K562 (cell line): Measurements from ENCODE around the gene ITPR2. TPM values are rescaled to one million over a fixed set of nuclear protein-coding genes. Genes with fewer than 3 reads are reported as not detected.

Experiments used
- ATAC-seq: fragments of 200-7000 bp; cut with Tn5 transposase; 3 replicates; pipeline ENCODE4 v1.9.1; 2020; ENCODE audit warnings: moderate library complexity
- BruUV-seq: library from RNA; stranded (reverse); fragments of 400-500 nt; replicated peaks from 2 replicates; lab custom pipeline; 2021; lab: Mats Ljungman, UMichigan
- CTCF ChIA-PET: fragments of 300-600 bp; formaldehyde crosslinking; extraction: SDS; loops from one replicate; lab custom pipeline; 2021; ENCODE audit warnings: low intra/inter-chr PET ratio; lab: Yijun Ruan, JAX
- POLR2A ChIA-PET: fragments of 300-600, 350-650 bp; sonication (Branson Sonifier 250); formaldehyde crosslinking; extraction: SDS; loops from one replicate; lab custom pipeline; 2021; ENCODE audit warnings: antibody characterized with exemption, inconsistent platforms; lab: Yijun Ruan, JAX
- DNase-seq, 4 experiments: peaks; one replicate each; pipeline versions ENCODE4 v3.0.0 to v3.0.0-alpha.2; 2011 to 2018; ENCODE audit warnings: low spot score in 3 of 4, mixed read lengths in 3 of 4; ENCODE audit errors: extremely low read depth in 1 of 4
- FAIRE-seq: peaks from 2 replicates; lab custom pipeline; 2011; peaks lifted over from hg19 to GRCh38; lab: Jason Lieb, UNC
- H2AFZ ChIP-seq: 2 replicates; pipeline ENCODE4 v1.6.0; 2011; ENCODE audit warnings: low read depth, low read length, control low read depth, inconsistent platforms
- H3K27ac ChIP-seq: fragments of 200-600 bp; 3 replicates; pipeline ENCODE4 v1.8.0; 2011; ENCODE audit warnings: low read depth, mild to moderate bottlenecking, control low read depth, inconsistent platforms, low read length, moderate library complexity, mixed read lengths; ENCODE audit errors: extremely low read depth
- H3K27me3 ChIP-seq, 2 experiments: fragments of 300-600 bp in 1 of 2; 2 replicates in 1 of 2; 3 replicates in 1 of 2; pipeline versions ENCODE4 v1.6.0 to v1.8.0; 2011; ENCODE audit warnings: inconsistent platforms in 2 of 2, low read length in 2 of 2, mild to moderate bottlenecking in 1 of 2, mixed read lengths in 1 of 2, moderate library complexity in 1 of 2; ENCODE audit not compliant: control insufficient read depth in 2 of 2, insufficient read depth in 2 of 2
- H3K36me3 ChIP-seq: fragments of 300-600 bp; 3 replicates; pipeline ENCODE4 v1.8.0; 2011; ENCODE audit warnings: mild to moderate bottlenecking, low read length, inconsistent platforms; ENCODE audit not compliant: control insufficient read depth, insufficient read depth
- H3K4me1 ChIP-seq, 2 experiments: fragments of 200-600 bp in 1 of 2; replicated peaks in 1 of 2; 2 replicates in 1 of 2; 3 replicates in 1 of 2; pipeline versions ENCODE4 v1.5.1 to v1.8.0; 2011; ENCODE audit warnings: inconsistent platforms in 2 of 2, low read length in 2 of 2, mild to moderate bottlenecking in 1 of 2, mixed read lengths in 1 of 2, moderate library complexity in 1 of 2; ENCODE audit not compliant: control insufficient read depth in 2 of 2, insufficient read depth in 2 of 2
- H3K4me2 ChIP-seq: 2 replicates; pipeline ENCODE4 v1.6.1; 2011; ENCODE audit warnings: low read length, control low read depth, inconsistent platforms, mixed read lengths; ENCODE audit not compliant: insufficient read depth
- H3K4me3 ChIP-seq: fragments of 200-600 bp; sonication (generic), shearing (Covaris generic); 2 replicates; pipeline ENCODE4 v1.5.1; 2016; ENCODE audit warnings: control low read depth, inconsistent platforms
- H3K79me2 ChIP-seq: fragments of 200-600 bp; 3 replicates; pipeline ENCODE4 v1.8.0; 2011; ENCODE audit warnings: low read length, inconsistent platforms; ENCODE audit not compliant: control insufficient read depth, insufficient read depth
- H3K9ac ChIP-seq, 2 experiments: 2 replicates each; pipeline versions ENCODE4 v1.6.0 to v1.6.1; 2011; ENCODE audit warnings: low read depth in 2 of 2, low read length in 2 of 2, control low read depth in 1 of 2, inconsistent platforms in 1 of 2, mild to moderate bottlenecking in 1 of 2, mixed read lengths in 1 of 2; ENCODE audit not compliant: insufficient read depth in 1 of 2
- H3K9me1 ChIP-seq: one replicate; pipeline ENCODE4 v1.6.0; 2011; ENCODE audit warnings: inconsistent platforms, mild to moderate bottlenecking, low read length, moderate library complexity; ENCODE audit not compliant: control insufficient read depth, insufficient read depth
- H3K9me3 ChIP-seq: replicated peaks from 2 replicates; pipeline ENCODE4 v1.5.1; 2011; ENCODE audit warnings: low read depth, low read length, inconsistent platforms; ENCODE audit not compliant: control insufficient read depth, insufficient read depth
- H4K20me1 ChIP-seq: replicated peaks from 2 replicates; pipeline ENCODE4 v1.6.1; 2011; ENCODE audit warnings: low read length, inconsistent platforms, mixed read lengths; ENCODE audit not compliant: control insufficient read depth, insufficient read depth
- BRCA1 ChIP-seq, 2 experiments: fragments of 450-650 bp in 1 of 2; sonication (generic) in 1 of 2; formaldehyde crosslinking in 1 of 2; IDR thresholded peaks; 2 replicates each; pipeline versions ENCODE4 v1.5.0 to v1.6.1; 2017 to 2020; ENCODE audit warnings: mild to moderate bottlenecking in 1 of 2, missing genetic modification reagents in 1 of 2
- CHCHD3 ChIP-seq: fragments of 250-450 bp; sonication (Bioruptor Pico); IDR thresholded peaks from 2 replicates; pipeline ENCODE4 v2.1.2; 2022; ENCODE audit warnings: mild to moderate bottlenecking
- COPS2 ChIP-seq: fragments of 450-650 bp; conservative IDR thresholded peaks from 2 replicates; pipeline ENCODE4 v1.6.1; 2016; ENCODE audit warnings: mild to moderate bottlenecking, moderate library complexity
- E2F8 ChIP-seq: fragments of 450-650 bp; IDR thresholded peaks from 2 replicates; pipeline ENCODE4 v1.7.1; 2018; ENCODE audit warnings: mild to moderate bottlenecking, low read depth; ENCODE audit not compliant: partially characterized antibody
- FOXM1 ChIP-seq, 2 experiments: fragments of 450-650 bp in 1 of 2; sonication (generic) in 1 of 2; formaldehyde crosslinking in 1 of 2; IDR thresholded peaks; 2 replicates each; pipeline versions ENCODE4 v1.6.1 to v1.9.0; 2017 to 2022; ENCODE audit warnings: low read depth in 2 of 2, mild to moderate bottlenecking in 2 of 2, missing genetic modification reagents in 1 of 2, moderate library complexity in 1 of 2
- GTF2A2 ChIP-seq: IDR thresholded peaks from 2 replicates; pipeline ENCODE4 v1.6.1; 2016; ENCODE audit warnings: mild to moderate bottlenecking, missing genetic modification characterization, missing compliant biosample characterization
- LCOR ChIP-seq: sonication (generic); formaldehyde crosslinking; IDR thresholded peaks from 2 replicates; pipeline ENCODE4 v1.8.0; 2022; ENCODE audit warnings: mild to moderate bottlenecking, missing genetic modification reagents
- MCM7 ChIP-seq, 2 experiments: fragments of 450-650 bp; IDR thresholded peaks; 2 replicates each; pipeline ENCODE4 v1.6.1; 2016 to 2018
- SPI1 ChIP-seq: IDR thresholded peaks from 2 replicates; pipeline ENCODE4 v1.6.1; 2011; ENCODE audit warnings: low read depth, low read length, control low read depth, borderline replicate concordance
- SRF ChIP-seq, 2 experiments: fragments of 250-450, 450-650 bp in 1 of 2; sonication (Bioruptor Pico) in 1 of 2; sonication (generic) in 1 of 2; formaldehyde crosslinking; IDR thresholded peaks; 2 replicates each; pipeline versions ENCODE4 v1.5.0 to v1.5.1; 2020 to 2022; ENCODE audit warnings: mild to moderate bottlenecking in 1 of 2, missing genetic modification reagents in 1 of 2
- TEAD4 ChIP-seq, 2 experiments: sonication (generic) in 1 of 2; formaldehyde crosslinking in 1 of 2; IDR thresholded peaks; 2 replicates each; pipeline versions ENCODE4 v1.6.1 to v1.8.0; 2012 to 2022; ENCODE audit warnings: borderline replicate concordance in 1 of 2, inconsistent platforms in 1 of 2, low read length in 1 of 2, mild to moderate bottlenecking in 1 of 2, missing genetic modification reagents in 1 of 2
- ZHX1 ChIP-seq: fragments of 150-350 bp; conservative IDR thresholded peaks from 2 replicates; pipeline ENCODE4 v1.6.1; 2014; ENCODE audit warnings: low read length
- ZNF655 ChIP-seq: fragments of 250-450 bp; sonication (Bioruptor Pico); IDR thresholded peaks from 2 replicates; pipeline ENCODE4 v1.5.0; 2021
- ZNF77 ChIP-seq: fragments of 250-450 bp; sonication (Bioruptor Pico); IDR thresholded peaks from 2 replicates; pipeline ENCODE4 v1.5.0; 2020
- ZNF79 ChIP-seq: fragments of 250-450 bp; sonication (Bioruptor Pico); IDR thresholded peaks from 2 replicates; pipeline ENCODE4 v1.4.0; 2020; ENCODE audit warnings: low read depth, mild to moderate bottlenecking, moderate library complexity
- WGBS: fragments of 100-300 bp; shearing (Covaris generic); methylation state at CpG from one replicate; pipeline ENCODE4 v1.1.6; 2016; ENCODE audit warnings: low coverage, mixed read lengths; ENCODE audit not compliant: insufficient coverage; ENCODE audit errors: missing lambda C conversion rate; 5-methylcytosine and 5-hydroxymethylcytosine counted together
- in situ Hi-C: fragments of 300-500 bp; cut with MboI; formaldehyde crosslinking; loops from 4 replicates; pipeline ENCODE4 v1.15.0; 2018; ENCODE audit warnings: inconsistent platforms, mixed read lengths
- intact Hi-C: fragments of 100-400 bp; cut with micrococcal nuclease; formaldehyde crosslinking; loops from 2 replicates; pipeline ENCODE4 v1.14.2; 2022
- polyA plus RNA-seq, 8 experiments: library from polyadenylated mRNA; depleted of rRNA in 4 of 8; stranded (reverse) in 5 of 8; unstranded in 3 of 8; fragments of >200 nt; fragmentation: Nextera tagmentation in 2 of 8; fragmentation: Illumina TruSeq in 1 of 8; extraction: Ambion mirVana in 2 of 8; extraction: Trizol in 1 of 8; gene quantifications; 2 replicates each; pipeline versions ENCODE4 v1.2.1 to v1.2.3, GENCODE V29; 2011 to 2014; ENCODE audit warnings: inconsistent platforms in 1 of 8, missing spikeins in 1 of 8
- total RNA-seq, 7 experiments: library from RNA; depleted of rRNA in 6 of 7; stranded (reverse); fragments of >200 nt in 6 of 7; fragmentation: Illumina TruSeq in 2 of 7; extraction: Trizol in 2 of 7; gene quantifications; 2 replicates each; pipeline versions ENCODE4 v1.2.1 to v1.2.3, GENCODE V29; 2011 to 2021; ENCODE audit warnings: low replicate concordance in 1 of 7

ITPR2 gene
- total and polyA plus RNA-seq, 9 of the 15 experiments (the other 6 are each of a cell fraction or from before 2014, with no cell fraction given), result 0.21 to 3.3 (median 0.95) TPM

- no peak overlapping the region for H3K4me2 ChIP-seq
- no TSS peak for BruUV-seq
- no peaks in the 10 kb centered on the region; a peak in 1 of 5 replicates for H3K27me3 ChIP-seq
- WGBS, result 0% methylated on average over 1 of the region's 1 CpG
- DNase-seq (no peak), ATAC-seq (no peak), FAIRE-seq (no peak)
- H2AFZ ChIP-seq, result no peak overlapping the region
- no peaks in the 10 kb centered on the region for H3K36me3 ChIP-seq
- no peaks in the 10 kb centered on the region for H4K20me1 ChIP-seq
- in situ Hi-C loops (no loop called here), intact Hi-C loops (no loop called here)
- no peak overlapping the region for H3K9ac ChIP-seq
- no peaks in the 10 kb centered on the region for H3K4me1 ChIP-seq
- POLR2A ChIA-PET, result interaction anchor here (0.6 kb wide), 1 partner anchor 83 kb away, joined by 3 read pairs; no protein-coding TSS in a partner anchor
- CTCF ChIA-PET, result no interaction called here
- H3K9me1 ChIP-seq, result no peaks in the 10 kb centered on the region
- no peak overlapping the region for H3K27ac ChIP-seq
- no peaks in the 10 kb centered on the region for H3K79me2 ChIP-seq
- no peaks in the 10 kb centered on the region for H3K9me3 ChIP-seq
- H3K4me3 ChIP-seq, result no peak overlapping the region
- TF ChIP-seq ZHX1 (no peak), ZNF79 (CRISPR knock-in tag) (no peak), ZNF77 (CRISPR knock-in tag) (no peak), ZNF655 (CRISPR knock-in tag) (no peak), BRCA1 (IDR thresholded peaks at IDR 0.05) (no peak), BRCA1 (CRISPR knock-in tag; IDR thresholded peaks at IDR 0.05) (no peak), E2F8 (no peak), COPS2 (no peak), LCOR (CRISPR knock-in tag) (no peak), FOXM1 (IDR thresholded peaks at IDR 0.05; ENCODE audit: low read depth) (no peak), FOXM1 (CRISPR knock-in tag; IDR thresholded peaks at IDR 0.05; ENCODE audit: low read depth) (no peak), SPI1 (no peak), MCM7 (IDR thresholded peaks at IDR 0.05) (no peak), TEAD4 (IDR thresholded peaks at IDR 0.05; ENCODE audit: low read length) (no peak), TEAD4 (CRISPR knock-in tag; IDR thresholded peaks at IDR 0.05; ENCODE audit: borderline replicate concordance) (no peak), CHCHD3 (CRISPR knock-in tag) (no peak), GTF2A2 (tag) (no peak), SRF (CRISPR knock-in tag; IDR thresholded peaks at IDR 0.05) (no peak)
These were observed 359.7 kb downstream of the ITPR2 start for GRCh38 chr12:26473291-26473690.
